Neural progenitor cell (in vitro differentiated cells): ENCODE data around the gene RPSA.

Experiments
- CTCF ChIP-seq: fragments of 200-600 bp; sonication (generic); IDR thresholded peaks from 2 replicates; pipeline ENCODE4 v1.5.1; 2017; ENCODE audit warnings: antibody characterized with exemption, mild to moderate bottlenecking
- EZH2 ChIP-seq: fragments of 200-600 bp; sonication (generic); IDR thresholded peaks from 2 replicates; pipeline ENCODE4 v1.6.1; 2017; ENCODE audit warnings: antibody characterized with exemption, mild to moderate bottlenecking, moderate library complexity
- EZH2phosphoT487 ChIP-seq: fragments of 200-600 bp; sonication (generic); IDR thresholded peaks from 2 replicates; pipeline ENCODE4 v1.6.1; 2017; ENCODE audit warnings: antibody characterized with exemption

- TF ChIP-seq EZH2 (no peak), CTCF (no peak), EZH2phosphoT487 (no peak)
Observed at GRCh38 chr3:39405687-39406367, 693 bp upstream of the RPSA start.
